Measurements from ENCODE around the gene TMEM63B.

Gene TMEM63B

GRCh38 chr6:44149369-44150012, 22.1 kb downstream of the TMEM63B start:
- Mint-ChIP-seq H3K4me3 (no peak overlapping the region), H3K36me3 (ENCODE audit: insufficient read depth) (peaks cover 40% of the 10 kb centered on the region), H3K27me3 (no peaks in the 10 kb centered on the region), H3K27ac (no peak overlapping the region), H3K4me1 (ENCODE audit: low read depth in 2 of 2) (peaks cover 11% of the 10 kb centered on the region in 2 donors), H3K9me3 (no peaks in the 10 kb centered on the region)
- DNase-seq: no peak
- ATAC-seq (replicated peaks): no peak

GRCh38 chr6:44150317-44150917, 23.1 kb downstream of the TMEM63B start:
- H3K36me3 Mint-ChIP-seq (ENCODE audit: insufficient read depth): peaks cover 35% of the 10 kb centered on the region
- peaks cover 11 to 13% of the 10 kb centered on the region in 2 donors for H3K4me1 Mint-ChIP-seq (ENCODE audit: low read depth in 2 of 2)
- no peak for DNase-seq
- H3K9me3 Mint-ChIP-seq: no peaks in the 10 kb centered on the region
- no peaks in the 10 kb centered on the region for H3K27me3 Mint-ChIP-seq
- H3K4me3 Mint-ChIP-seq: no peak overlapping the region
- ATAC-seq (replicated peaks): no peak
- peak overlapping the region; percentile 74 to 87 for H3K27ac Mint-ChIP-seq

GRCh38 chr6:44151348-44152108, 24.2 kb downstream of the TMEM63B start:
- H3K27ac Mint-ChIP-seq: peak overlapping the region; percentile 74 to 87
- peaks cover 11 to 13% of the 10 kb centered on the region in 2 donors for H3K4me1 Mint-ChIP-seq (ENCODE audit: low read depth in 2 of 2)

GRCh38 chr6:44152109-44152461, 24.7 kb downstream of the TMEM63B start:
- Mint-ChIP-seq H3K9me3 (no peaks in the 10 kb centered on the region), H3K4me3 (no peak overlapping the region), H3K27me3 (no peaks in the 10 kb centered on the region), H3K4me1 (ENCODE audit: low read depth in 2 of 2) (peaks cover 11 to 13% of the 10 kb centered on the region in 2 donors), H3K36me3 (ENCODE audit: insufficient read depth) (peaks cover 24% of the 10 kb centered on the region), H3K27ac (peak overlapping the region; percentile 74 to 87)
- DNase-seq: no peak
- ATAC-seq (replicated peaks): no peak

More at GRCh38 chr6:44151348-44152108, 24.2 kb downstream of the TMEM63B start:
- peaks cover 26% of the 10 kb centered on the region for H3K36me3 Mint-ChIP-seq (ENCODE audit: insufficient read depth)
- no peaks in the 10 kb centered on the region for H3K9me3 Mint-ChIP-seq
- H3K27me3 Mint-ChIP-seq: no peaks in the 10 kb centered on the region
- H3K4me3 Mint-ChIP-seq: peak overlapping the region in 1 of 2 donors; percentile 10
- peak; percentile 92 for ATAC-seq (replicated peaks)
- peak; percentile 82 to 85 (median 84) for DNase-seq

GRCh38 chr6:44152533-44152932, 25.2 kb downstream of the TMEM63B start:
- ATAC-seq (replicated peaks) (no peak), DNase-seq (no peak)
- H3K27ac Mint-ChIP-seq: no peak overlapping the region
- no peak overlapping the region for H3K4me3 Mint-ChIP-seq
- H3K4me1 Mint-ChIP-seq (ENCODE audit: low read depth in 2 of 2): peaks cover 11 to 13% of the 10 kb centered on the region in 2 donors
- H3K36me3 Mint-ChIP-seq (ENCODE audit: insufficient read depth): peaks cover 20% of the 10 kb centered on the region
- no peaks in the 10 kb centered on the region for H3K9me3 Mint-ChIP-seq
- H3K27me3 Mint-ChIP-seq: no peaks in the 10 kb centered on the region

- ATAC-seq (replicated peaks) (no peak), DNase-seq (no peak)
- H3K4me1 Mint-ChIP-seq (ENCODE audit: low read depth in 2 of 2): peaks cover 11 to 13% of the 10 kb centered on the region in 2 donors
- H3K9me3 Mint-ChIP-seq: no peaks in the 10 kb centered on the region
- H3K4me3 Mint-ChIP-seq: no peak overlapping the region
- peaks cover 0 to 9% of the 10 kb centered on the region in 2 donors for H3K27me3 Mint-ChIP-seq
- H3K27ac Mint-ChIP-seq: no peak overlapping the region
- H3K36me3 Mint-ChIP-seq (ENCODE audit: insufficient read depth): peaks cover 18% of the 10 kb centered on the region
Measured at GRCh38 chr6:44154067-44154466, 26.7 kb downstream of the TMEM63B start.

GRCh38 chr6:44156494-44157151, 29.3 kb downstream of the TMEM63B start:
- H3K36me3 Mint-ChIP-seq (ENCODE audit: insufficient read depth): peaks cover 4% of the 10 kb centered on the region
- H3K9me3 Mint-ChIP-seq: no peaks in the 10 kb centered on the region
- peaks cover under 1 to 20% of the 10 kb centered on the region in 2 donors for H3K27me3 Mint-ChIP-seq
- no peak for DNase-seq
- H3K27ac Mint-ChIP-seq: no peak overlapping the region
- ATAC-seq (replicated peaks): no peak
- H3K4me1 Mint-ChIP-seq (ENCODE audit: low read depth in 2 of 2): peaks cover 4 to 6% of the 10 kb centered on the region in 2 donors
- no peak overlapping the region for H3K4me3 Mint-ChIP-seq

GRCh38 chr6:44157152-44157521, 29.8 kb downstream of the TMEM63B start:
- Mint-ChIP-seq H3K27ac (no peak overlapping the region), H3K36me3 (ENCODE audit: insufficient read depth) (no peaks in the 10 kb centered on the region), H3K4me1 (ENCODE audit: low read depth in 2 of 2) (peaks cover 0 to 2% of the 10 kb centered on the region in 2 donors), H3K9me3 (no peaks in the 10 kb centered on the region), H3K4me3 (no peak overlapping the region), H3K27me3 (peaks cover 6 to 25% of the 10 kb centered on the region in 2 donors)
- ATAC-seq (replicated peaks): no peak
- DNase-seq: no peak

GRCh38 chr6:44158770-44159228, 31.4 kb downstream of the TMEM63B start, which contains the start of gene CAPN11:
TSS of gene CAPN11 (plus strand) at chr6:44158820. CDS start at chr6:44158849, 29 bp downstream.
- H3K27ac Mint-ChIP-seq: no peak within 1 kb of the TSS

GRCh38 chr6:44161997-44162338, 34.6 kb downstream of the TMEM63B start:
- no peaks in the 10 kb centered on the region for H3K9me3 Mint-ChIP-seq
- no peak overlapping the region for H3K4me3 Mint-ChIP-seq
- peaks cover 39 to 70% of the 10 kb centered on the region in 2 donors for H3K27me3 Mint-ChIP-seq
- no peaks in the 10 kb centered on the region for H3K36me3 Mint-ChIP-seq (ENCODE audit: insufficient read depth)
- no peak for ATAC-seq (replicated peaks)
- DNase-seq: no peak
- peak overlapping the region in 1 of 2 donors; percentile 19 for H3K27ac Mint-ChIP-seq
- peaks cover 0 to 2% of the 10 kb centered on the region in 2 donors for H3K4me1 Mint-ChIP-seq (ENCODE audit: low read depth in 2 of 2)

More at GRCh38 chr6:44158770-44159228, 31.4 kb downstream of the TMEM63B start, which contains the start of gene CAPN11:
- DNase-seq (no peak), ATAC-seq (replicated peaks) (no peak)
- Mint-ChIP-seq H3K36me3 (ENCODE audit: insufficient read depth) (no peaks in the 10 kb centered on the region), H3K9me3 (no peaks in the 10 kb centered on the region), H3K27me3 (peaks cover 16 to 39% of the 10 kb centered on the region in 2 donors), H3K4me1 (ENCODE audit: low read depth in 2 of 2) (peaks cover 0 to 4% of the 10 kb centered on the region in 2 donors), H3K4me3 (no peak within 1 kb of the TSS)

- H3K36me3 Mint-ChIP-seq (ENCODE audit: insufficient read depth): no peaks in the 10 kb centered on the region
- H3K9me3 Mint-ChIP-seq: no peaks in the 10 kb centered on the region
- peaks cover 39 to 73% of the 10 kb centered on the region in 2 donors for H3K27me3 Mint-ChIP-seq
- H3K27ac Mint-ChIP-seq: peak overlapping the region in 1 of 2 donors; percentile 2
- DNase-seq (no peak), ATAC-seq (replicated peaks) (no peak)
- H3K4me1 Mint-ChIP-seq (ENCODE audit: low read depth in 2 of 2): peaks cover 0 to 2% of the 10 kb centered on the region in 2 donors
- H3K4me3 Mint-ChIP-seq: no peak overlapping the region
Measured at GRCh38 chr6:44162876-44163625, 35.7 kb downstream of the TMEM63B start.

GRCh38 chr6:44166116-44166515, 38.8 kb downstream of the TMEM63B start:
- ATAC-seq (replicated peaks): no peak
- DNase-seq: no peak
- Mint-ChIP-seq H3K4me1 (ENCODE audit: low read depth in 2 of 2) (peaks cover 0 to 2% of the 10 kb centered on the region in 2 donors), H3K27ac (no peak overlapping the region), H3K27me3 (peaks cover 46 to 82% of the 10 kb centered on the region in 2 donors), H3K9me3 (no peaks in the 10 kb centered on the region), H3K36me3 (ENCODE audit: insufficient read depth) (peaks cover 4% of the 10 kb centered on the region), H3K4me3 (no peak overlapping the region)

Data from effector memory CD8-positive, alpha-beta T cell (primary cell).